Measurements from ENCODE around the gene FRYL. TPM values are rescaled to one million over a fixed set of nuclear protein-coding genes. Genes with fewer than 3 reads are reported as not detected.

Gene FRYL
- total and polyA plus RNA-seq, 2 of the 8 experiments (the other 6 are each of a cell fraction or from before 2014, with no cell fraction given) = 8.0 to 36.5 TPM

DNA sequence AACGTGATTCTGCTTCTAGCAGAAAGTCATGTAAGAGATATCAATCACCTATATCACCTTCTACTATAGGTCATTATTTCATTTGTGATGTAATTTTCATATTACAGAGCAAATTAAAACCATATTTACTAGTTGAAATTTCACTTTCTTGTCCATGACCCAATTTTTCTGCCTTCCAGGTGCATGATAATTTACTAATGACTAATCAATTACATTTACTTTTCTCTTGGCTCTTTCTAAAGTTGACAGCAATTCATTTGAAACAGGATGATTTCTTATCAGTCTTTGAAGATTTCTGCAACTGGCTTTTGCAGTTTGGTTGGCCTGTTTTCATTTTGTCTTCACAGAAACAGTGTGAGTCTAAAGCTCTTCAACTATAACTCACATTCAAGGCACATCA, 208.6 kb downstream of the FRYL start:
- no peak overlapping the region for H3K4me2 ChIP-seq (ENCODE audit: insufficient read depth in 1 of 2, low read depth in 2 of 2, low read length in 2 of 2)
- H2BK15ac ChIP-seq (ENCODE audit: low read length) = no peak overlapping the region
- ChIA-PET CTCF (ENCODE audit: partially characterized antibody) (no interaction called here), POLR2A (ENCODE audit: partially characterized antibody) (no interaction called here)
- H4K8ac ChIP-seq (ENCODE audit: extremely low read depth, insufficient read depth, low read length) = no peak overlapping the region
- no peak overlapping the region for H4K91ac ChIP-seq (replicated peaks; ENCODE audit: insufficient read length, low read length)
- H3K14ac ChIP-seq (ENCODE audit: insufficient read length) = no peak overlapping the region
- H3K36me3 ChIP-seq (ENCODE audit: control insufficient read depth in 2 of 4, insufficient read depth in 4 of 4, low read length in 3 of 4) = peaks cover 0 to 39% (median 3%) of the 10 kb centered on the region in 4 experiments; a peak in 4 of 8 replicates
- no peak overlapping the region for H2BK12ac ChIP-seq (ENCODE audit: low read depth, low read length)
- H3K23me2 ChIP-seq (ENCODE audit: low read depth, low read length) = no peaks in the 10 kb centered on the region
- H2BK20ac ChIP-seq (ENCODE audit: low read length) = no peak overlapping the region
- H3K9me3 ChIP-seq (ENCODE audit: insufficient read depth in 2 of 2, low read depth in 1 of 2, low read length in 1 of 2) = no peaks in the 10 kb centered on the region
- H3K4ac ChIP-seq (replicated peaks; ENCODE audit: insufficient read length, low read depth, low read length) = no peak overlapping the region
- no peaks in the 10 kb centered on the region for H4K20me1 ChIP-seq (replicated peaks in 1 of 2; ENCODE audit: control insufficient read depth in 1 of 2, insufficient read depth in 2 of 2, low read length in 2 of 2)
- no peak overlapping the region for H2BK5ac ChIP-seq (ENCODE audit: low read depth, low read length)
- no peak overlapping the region for H3K9ac ChIP-seq (replicated peaks in 1 of 4; ENCODE audit: extremely low read depth in 1 of 4, low read depth in 3 of 4, low read length in 3 of 4)
- no peak overlapping the region for H3K18ac ChIP-seq (ENCODE audit: extremely low read depth, low read length)
- no peak overlapping the region for H4K5ac ChIP-seq (ENCODE audit: insufficient read length, low read depth, low read length)
- no peak overlapping the region for H3K27ac ChIP-seq (ENCODE audit: low read depth, low read length)
- FAIRE-seq (no peak), DNase-seq (ENCODE audit: low read depth in 1 of 2, low spot score in 2 of 2) (no peak)
- no peak overlapping the region for H3K4me3 ChIP-seq (ENCODE audit: extremely low read depth in 1 of 4, insufficient read depth in 2 of 4, low read depth in 3 of 4, low read length in 4 of 4)
- H3K56ac ChIP-seq (replicated peaks; ENCODE audit: insufficient read length, low read depth, low read length) = no peak overlapping the region
- H3K27me3 ChIP-seq (replicated peaks in 1 of 4; ENCODE audit: control insufficient read depth in 3 of 4, extremely low read depth in 1 of 4, insufficient read depth in 3 of 4, low read length in 3 of 4) = no peaks in the 10 kb centered on the region
- WGBS, 2 experiments (ENCODE audit: extremely low coverage in 1 of 2, insufficient coverage in 1 of 2, insufficient read length in 1 of 2, insufficient replicate concordance in 2 of 2, low coverage in 1 of 2, low lambda C conversion rate in 2 of 2, missing lambda C conversion rate in 1 of 2) = 97% methylated on average over 1 of the region's 1 CpG; no CpG with 5 or more reads in 1 of the 2 experiments
- no peaks in the 10 kb centered on the region for H3K79me2 ChIP-seq (ENCODE audit: control insufficient read depth in 1 of 2, insufficient read depth in 2 of 2, low read length in 2 of 2)
- no peaks in the 10 kb centered on the region for H3K79me1 ChIP-seq (ENCODE audit: low read depth, low read length)
- no peak overlapping the region for H2AK5ac ChIP-seq (ENCODE audit: low read depth, low read length)
- H2AFZ ChIP-seq (ENCODE audit: low read length) = no peak overlapping the region
- H3K4me1 ChIP-seq (replicated peaks in 1 of 4; ENCODE audit: control insufficient read depth in 3 of 4, insufficient read depth in 4 of 4, low read length in 3 of 4) = no peaks in the 10 kb centered on the region
- TF ChIP-seq FOSL1 (IDR thresholded peaks at IDR 0.05; ENCODE audit: insufficient read depth, low read depth, low read length) (no peak), RBBP5 (IDR thresholded peaks at IDR 0.05; ENCODE audit: borderline replicate concordance, low read depth, low read length) (no peak), ZNF274 (IDR thresholded peaks at IDR 0.05; ENCODE audit: borderline replicate concordance, extremely low read depth, low read length) (no peak)
- no peak overlapping the region for H3K23ac ChIP-seq (ENCODE audit: insufficient read length)
- no peak overlapping the region for H2BK120ac ChIP-seq (replicated peaks; ENCODE audit: low read depth, low read length)

Measured in H1 (cell line).